Calu3 (cell line): Measurements from ENCODE around the gene DGKA. TPM values are rescaled to one million over a fixed set of nuclear protein-coding genes. Genes with fewer than 3 reads are reported as not detected.

Experiments used
- BruUV-seq: library from RNA; stranded (reverse); fragments of 400-500 nt; replicated peaks from 2 replicates; lab custom pipeline; 2021; lab: Mats Ljungman, UMichigan
- CTCF ChIA-PET: fragments of 300-600 bp; sonication (Branson Sonifier 250); formaldehyde crosslinking; loops from one replicate; lab custom pipeline; 2022; ENCODE audit warnings: antibody characterized with exemption; lab: Charles Lee
- DNase-seq: peaks from one replicate; pipeline ENCODE4 v3.0.0; 2022
- H3K27ac Mint-ChIP-seq: one replicate; pipeline ENCODE4 v1.8.0; 2022; ENCODE audit warnings: mixed read lengths; ENCODE audit not compliant: unreplicated experiment
- H3K27me3 Mint-ChIP-seq: one replicate; pipeline ENCODE4 v1.8.0; 2022; ENCODE audit warnings: mixed read lengths; ENCODE audit not compliant: unreplicated experiment
- H3K36me3 Mint-ChIP-seq: one replicate; pipeline ENCODE4 v1.8.0; 2022; ENCODE audit warnings: mild to moderate bottlenecking, moderate library complexity, mixed read lengths; ENCODE audit not compliant: insufficient read depth, unreplicated experiment
- H3K4me1 Mint-ChIP-seq: one replicate; pipeline ENCODE4 v1.8.0; 2022; ENCODE audit warnings: mild to moderate bottlenecking, low read depth, mixed read lengths; ENCODE audit not compliant: unreplicated experiment
- H3K4me3 Mint-ChIP-seq: one replicate; pipeline ENCODE4 v1.8.0; 2022; ENCODE audit warnings: mild to moderate bottlenecking, low read depth, moderate library complexity, mixed read lengths; ENCODE audit not compliant: unreplicated experiment
- H3K9me3 Mint-ChIP-seq: one replicate; pipeline ENCODE4 v1.8.0; 2022; ENCODE audit warnings: low read depth, mixed read lengths; ENCODE audit not compliant: unreplicated experiment
- CTCF ChIP-seq: fragments of 200-600 bp; IDR thresholded peaks from one replicate; pipeline ENCODE4 v1.8.0; 2022; ENCODE audit warnings: antibody characterized with exemption; ENCODE audit not compliant: unreplicated experiment
- intact Hi-C: fragments of 100-400 bp; cut with micrococcal nuclease; formaldehyde crosslinking; loops from one replicate; pipeline ENCODE4 v1.10.0; 2022; ENCODE audit not compliant: unreplicated experiment
- total RNA-seq: library from RNA; stranded (reverse); gene quantifications from 2 replicates; pipeline ENCODE4 v1.2.3, GENCODE V29; 2022

Gene DGKA
- total RNA-seq, 1 experiment from 2014 or later: 51.2 TPM

GRCh38 chr12:55927588-55928502 lies 3.1 kb upstream of the DGKA start, which contains the start of gene PYM1:
TSS of gene PYM1 (minus strand) at chr12:55927894. CDS start at chr12:55927761, 133 bp downstream.
- Mint-ChIP-seq H3K4me3 (peak within 1 kb of the TSS; percentile 95), H3K27me3 (no peaks in the 10 kb centered on the region), H3K9me3 (no peaks in the 10 kb centered on the region), H3K4me1 (peaks cover 34% of the 10 kb centered on the region), H3K27ac (peak within 1 kb of the TSS; percentile 95), H3K36me3 (peaks cover 59% of the 10 kb centered on the region)
- intact Hi-C loops: loop anchor here (2.0 kb wide), 2 partner anchors 45 to 99 kb away; partner anchors contain the start of gene DNAJC14
- peak; percentile 74 for DNase-seq
- no peak for TF ChIP-seq CTCF
- BruUV-seq: no TSS peak
- CTCF ChIA-PET: interaction anchor here (0.5 to 1.2 kb wide), 7 partner anchors 12 to 1451 kb away, joined by 3 to 8 read pairs (median 4); partner anchors contain the start of gene DNAJC14

- no peak for TF ChIP-seq CTCF
- Mint-ChIP-seq H3K27ac (no peak overlapping the region), H3K4me3 (no peak overlapping the region), H3K36me3 (peaks cover 53% of the 10 kb centered on the region), H3K4me1 (peaks cover 34% of the 10 kb centered on the region), H3K9me3 (no peaks in the 10 kb centered on the region), H3K27me3 (no peaks in the 10 kb centered on the region)
- no peak for DNase-seq
- CTCF ChIA-PET: interaction anchor here (1.2 kb wide), 1 partner anchor 19 kb away, joined by 3 read pairs; no protein-coding TSS in a partner anchor
- intact Hi-C loops: no loop called here
- BruUV-seq: no TSS peak
Measured at GRCh38 chr12:55929306-55929791, 1.6 kb upstream of the DGKA start.

- CTCF ChIA-PET: interaction anchor here (0.7 to 3.2 kb wide), 5 partner anchors 9 to 193 kb away, joined by 3 to 9 read pairs (median 5); partner anchors contain the start of genes ORMDL2, RAB5B and SARNP
- peak overlapping the region; percentile 70 for H3K4me3 Mint-ChIP-seq
- intact Hi-C loops: loop anchor here (2.0 to 5.0 kb wide), 3 partner anchors 65 to 194 kb away; partner anchors contain the start of gene SUOX
Measured at GRCh38 chr12:55931317-55931779, 386 bp downstream of the DGKA start.

More at GRCh38 chr12:55931317-55931779, 386 bp downstream of the DGKA start:
- peak; percentile 13 for DNase-seq
- H3K27ac Mint-ChIP-seq: peak overlapping the region; percentile 31
- no peak for TF ChIP-seq CTCF
- peaks cover 20% of the 10 kb centered on the region for H3K4me1 Mint-ChIP-seq
- BruUV-seq: no TSS peak
- no peaks in the 10 kb centered on the region for H3K27me3 Mint-ChIP-seq
- peaks cover 39% of the 10 kb centered on the region for H3K36me3 Mint-ChIP-seq
- H3K9me3 Mint-ChIP-seq: no peaks in the 10 kb centered on the region
